ENCODE results near the gene SH2D3C.

The SH2D3C gene

GRCh38 chr9:127806871-127807270, 28.4 kb upstream of the SH2D3C start:
- no peak for DNase-seq (ENCODE audit: low read depth)

GRCh38 chr9:127805620-127806019, 27.2 kb upstream of the SH2D3C start:
- DNase-seq (ENCODE audit: low read depth): no peak

- no peak for DNase-seq (ENCODE audit: low read depth)
Observed at GRCh38 chr9:127803507-127804352, 25.3 kb upstream of the SH2D3C start.

- peak; percentile 71 for DNase-seq (ENCODE audit: low read depth)
Observed at GRCh38 chr9:127802576-127803443, 24.3 kb upstream of the SH2D3C start, which contains the start of gene FPGS. FPGS (plus strand) TSS chr9:127802882; CDS start chr9:127802925, 43 bp downstream.

GRCh38 chr9:127801955-127802575, 23.6 kb upstream of the SH2D3C start:
- DNase-seq (ENCODE audit: low read depth): no peak

GRCh38 chr9:127796852-127797370, 18.4 kb upstream of the SH2D3C start:
- no peak for DNase-seq (ENCODE audit: low read depth)

- no peak for DNase-seq (ENCODE audit: low read depth)
Observed at GRCh38 chr9:127796225-127796813, 17.9 kb upstream of the SH2D3C start.

- DNase-seq (ENCODE audit: low read depth): no peak
Observed at GRCh38 chr9:127794001-127794791, 15.7 kb upstream of the SH2D3C start.

- DNase-seq (ENCODE audit: low read depth): no peak
Observed at GRCh38 chr9:127793093-127793708, 14.7 kb upstream of the SH2D3C start.

- no peak for DNase-seq (ENCODE audit: low read depth)
Observed at GRCh38 chr9:127792417-127793031, 14.1 kb upstream of the SH2D3C start.

GRCh38 chr9:127791085-127791484, 12.6 kb upstream of the SH2D3C start:
- DNase-seq (ENCODE audit: low read depth): no peak

- no peak for DNase-seq (ENCODE audit: low read depth)
Observed at GRCh38 chr9:127790094-127790855, 11.8 kb upstream of the SH2D3C start.

GRCh38 chr9:127789179-127789578, 10.7 kb upstream of the SH2D3C start:
- DNase-seq (ENCODE audit: low read depth): no peak

- DNase-seq (ENCODE audit: low read depth): no peak
Observed at GRCh38 chr9:127788337-127789011, 10.0 kb upstream of the SH2D3C start.

- no peak for DNase-seq (ENCODE audit: low read depth)
Observed at GRCh38 chr9:127786773-127787104, 8.3 kb upstream of the SH2D3C start.

- DNase-seq (ENCODE audit: low read depth): peak; percentile 91
Observed at GRCh38 chr9:127785933-127786772, 7.7 kb upstream of the SH2D3C start, which contains the start of gene CDK9. CDK9 (plus strand) TSS chr9:127786034; CDS start chr9:127786149, 115 bp downstream.

GRCh38 chr9:127785023-127785932, 6.8 kb upstream of the SH2D3C start:
- DNase-seq (ENCODE audit: low read depth): peak; percentile 84

All from stimulated activated CD8-positive, alpha-beta memory T cell treated with anti-CD3 and anti-CD28 coated beads, Interleukin-12 subunit alpha, Interleukin-12 subunit beta, amount 100 ng/mL, for 4 hours (primary cell).